GM18867 (cell line): ENCODE measurements around the gene CCR3.

Experiments
- ATAC-seq: cut with Tn5 transposase; IDR thresholded peaks from one replicate; pipeline ENCODE4 v1.9.1; 2021; ENCODE audit warnings: mild to moderate bottlenecking, moderate library complexity; ENCODE audit not compliant: unreplicated experiment

Gene CCR3

GRCh38 chr3:46270474-46270873 lies 28.2 kb downstream of the CCR3 start:
- no peak for ATAC-seq

- ATAC-seq: no peak
These were observed 29.0 kb downstream of the CCR3 start for GRCh38 chr3:46271209-46271745.

GRCh38 chr3:46272028-46272451 lies 29.8 kb downstream of the CCR3 start:
- no peak for ATAC-seq

GRCh38 chr3:46276497-46277099 lies 34.3 kb downstream of the CCR3 start:
- peak; percentile 78 for ATAC-seq

GRCh38 chr3:46277476-46277875 lies 35.2 kb downstream of the CCR3 start:
- no peak for ATAC-seq

- no peak for ATAC-seq
These were observed 36.8 kb downstream of the CCR3 start for GRCh38 chr3:46278816-46279672.

- no peak for ATAC-seq
These were observed 38.0 kb downstream of the CCR3 start for GRCh38 chr3:46280105-46280797.

GRCh38 chr3:46281551-46281950 lies 39.3 kb downstream of the CCR3 start:
- no peak for ATAC-seq

GRCh38 chr3:46282041-46282440 lies 39.8 kb downstream of the CCR3 start:
- no peak for ATAC-seq

GRCh38 chr3:46282696-46283095 lies 40.4 kb downstream of the CCR3 start:
- no peak for ATAC-seq

- no peak for ATAC-seq
These were observed 41.7 kb downstream of the CCR3 start for GRCh38 chr3:46283881-46284450.

GRCh38 chr3:46284981-46285683 lies 42.9 kb downstream of the CCR3 start:
- ATAC-seq: no peak

- ATAC-seq: no peak
These were observed 43.8 kb downstream of the CCR3 start for GRCh38 chr3:46285931-46286619.

GRCh38 chr3:46286947-46287565 lies 44.8 kb downstream of the CCR3 start:
- no peak for ATAC-seq

GRCh38 chr3:46289551-46289950 lies 47.3 kb downstream of the CCR3 start:
- no peak for ATAC-seq

GRCh38 chr3:46289966-46290365 lies 47.7 kb downstream of the CCR3 start:
- ATAC-seq: no peak

- no peak for ATAC-seq
These were observed 48.8 kb downstream of the CCR3 start for GRCh38 chr3:46291046-46291445.

GRCh38 chr3:46293035-46293724 lies 50.9 kb downstream of the CCR3 start:
- ATAC-seq: no peak
